ENCODE data around the gene RFTN1. TPM values are rescaled to one million over a fixed set of nuclear protein-coding genes. Genes with fewer than 3 reads are reported as not detected.

The RFTN1 gene
- total RNA-seq, 4 donors from 2014 or later, result 11.2 to 39.5 (median 25.6) TPM

GRCh38 chr3:16279010-16279801 lies 234.3 kb downstream of the RFTN1 start:
- 69 to 79% methylated on average over 3 of the region's 3 CpGs for WGBS, 2 donors
- intact Hi-C loops (cut with DNase I; ENCODE audit: low total_unique reads), result no loop called here
- no peak overlapping the region for H3K4me3 ChIP-seq (ENCODE audit: low read depth, poor library complexity, severe bottlenecking)
- no peak for TF ChIP-seq POLR2A (IDR thresholded peaks at IDR 0.05)
- DNase-seq (ENCODE audit: low spot score in 2 of 2), result no peak

- H3K4me3 ChIP-seq (ENCODE audit: low read depth, poor library complexity, severe bottlenecking), result no peak overlapping the region
- no peak for DNase-seq (ENCODE audit: low spot score in 2 of 2)
- intact Hi-C loops (cut with DNase I; ENCODE audit: low total_unique reads), result no loop called here
- WGBS, 2 donors, result 90 to 91% methylated on average over 3 of the region's 3 CpGs
- TF ChIP-seq CTCF (IDR thresholded peaks at IDR 0.05), result no peak
- TF ChIP-seq POLR2A (IDR thresholded peaks at IDR 0.05), result no peak
These were observed 236.0 kb downstream of the RFTN1 start for GRCh38 chr3:16277471-16277870.

GRCh38 chr3:16273867-16274266 lies 239.6 kb downstream of the RFTN1 start:
- no peak overlapping the region for H3K4me3 ChIP-seq (ENCODE audit: low read depth, poor library complexity, severe bottlenecking)
- 91 to 93% methylated on average over 2 of the region's 2 CpGs for WGBS, 2 donors
- intact Hi-C loops (cut with DNase I; ENCODE audit: low total_unique reads), result no loop called here
- TF ChIP-seq POLR2A (IDR thresholded peaks at IDR 0.05) (no peak), CTCF (IDR thresholded peaks at IDR 0.05) (no peak)
- DNase-seq (ENCODE audit: low spot score in 2 of 2), result no peak

GRCh38 chr3:16272588-16272987 lies 240.9 kb downstream of the RFTN1 start:
- 84 to 86% methylated on average over 1 of the region's 1 CpG for WGBS, 2 donors
- DNase-seq (ENCODE audit: low spot score in 2 of 2), result no peak
- TF ChIP-seq CTCF (IDR thresholded peaks at IDR 0.05) (no peak), POLR2A (IDR thresholded peaks at IDR 0.05) (no peak)
- intact Hi-C loops (cut with DNase I; ENCODE audit: low total_unique reads), result no loop called here
- no peak overlapping the region for H3K4me3 ChIP-seq (ENCODE audit: low read depth, poor library complexity, severe bottlenecking)

GRCh38 chr3:16270855-16271254 lies 242.6 kb downstream of the RFTN1 start:
- WGBS, 2 donors, result 95 to 97% methylated on average over 10 of the region's 10 CpGs
- no peak for DNase-seq (ENCODE audit: low spot score in 2 of 2)
- TF ChIP-seq CTCF (IDR thresholded peaks at IDR 0.05) (no peak), POLR2A (IDR thresholded peaks at IDR 0.05) (no peak)
- no peak overlapping the region for H3K4me3 ChIP-seq (ENCODE audit: low read depth, poor library complexity, severe bottlenecking)
- intact Hi-C loops (cut with DNase I; ENCODE audit: low total_unique reads), result no loop called here

- TF ChIP-seq POLR2A (IDR thresholded peaks at IDR 0.05), result no peak
- no peak for TF ChIP-seq CTCF (IDR thresholded peaks at IDR 0.05)
- 57 to 58% methylated on average over 3 of the region's 3 CpGs for WGBS, 2 donors
These were observed 246.8 kb downstream of the RFTN1 start for GRCh38 chr3:16266714-16267113.

More at GRCh38 chr3:16266714-16267113, 246.8 kb downstream of the RFTN1 start:
- no peak overlapping the region for H3K4me3 ChIP-seq (ENCODE audit: low read depth, poor library complexity, severe bottlenecking)
- DNase-seq (ENCODE audit: low spot score in 2 of 2), result no peak
- intact Hi-C loops (cut with DNase I; ENCODE audit: low total_unique reads), result no loop called here

Other genes with a start within 250 kb of the RFTN1 start
- 1 to 10 TPM; 4.6 to 8.1 (median 5.7) TPM for gene DPH3, start 248.8 kb downstream of the RFTN1 start, total RNA-seq
- gene OXNAD1, start 248.5 kb downstream of the RFTN1 start, total RNA-seq, result 10 to 100 TPM in 2 of 4 donors, 1 to 10 TPM in 2; 7.6 to 12.7 (median 10.4) TPM
- under 1 TPM in 1 of 4 donors, not detected in 3; 0.07 TPM for gene DAZL, start 91.7 kb upstream of the RFTN1 start, total RNA-seq

Data from lower leg skin (tissue), 4 donors.